ENCODE measurements around the gene TSPAN1. TPM values are rescaled to one million over a fixed set of nuclear protein-coding genes. Genes with fewer than 3 reads are reported as not detected.

TSPAN1 gene
- total and polyA plus RNA-seq, 10 of the 15 experiments (the other 5 are each of a cell fraction or from before 2014, with no cell fraction given) = 0.08 to 0.29 (median 0.23) TPM; not detected in 5

DNA sequence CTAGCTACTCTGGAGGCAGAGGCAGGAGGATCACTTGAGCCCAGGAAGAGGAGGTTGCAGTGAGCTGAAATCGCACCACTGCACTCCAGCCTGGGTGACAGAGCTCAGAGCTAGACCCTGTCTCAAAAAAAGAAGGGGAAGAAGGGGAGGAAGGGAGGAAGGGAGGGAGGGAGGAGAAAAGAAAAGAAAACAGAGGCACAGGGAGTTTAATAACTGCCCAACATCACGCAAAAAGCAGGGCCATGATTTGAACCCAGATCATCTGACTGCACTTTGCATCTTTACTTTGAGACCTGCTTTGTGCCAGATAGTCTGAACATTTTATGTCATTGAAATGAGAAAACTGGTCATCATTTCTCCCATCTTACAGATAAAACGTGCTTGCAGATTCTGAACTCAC, 30.3 kb downstream of the TSPAN1 start (continued):
- TF ChIP-seq, protein P1, sequence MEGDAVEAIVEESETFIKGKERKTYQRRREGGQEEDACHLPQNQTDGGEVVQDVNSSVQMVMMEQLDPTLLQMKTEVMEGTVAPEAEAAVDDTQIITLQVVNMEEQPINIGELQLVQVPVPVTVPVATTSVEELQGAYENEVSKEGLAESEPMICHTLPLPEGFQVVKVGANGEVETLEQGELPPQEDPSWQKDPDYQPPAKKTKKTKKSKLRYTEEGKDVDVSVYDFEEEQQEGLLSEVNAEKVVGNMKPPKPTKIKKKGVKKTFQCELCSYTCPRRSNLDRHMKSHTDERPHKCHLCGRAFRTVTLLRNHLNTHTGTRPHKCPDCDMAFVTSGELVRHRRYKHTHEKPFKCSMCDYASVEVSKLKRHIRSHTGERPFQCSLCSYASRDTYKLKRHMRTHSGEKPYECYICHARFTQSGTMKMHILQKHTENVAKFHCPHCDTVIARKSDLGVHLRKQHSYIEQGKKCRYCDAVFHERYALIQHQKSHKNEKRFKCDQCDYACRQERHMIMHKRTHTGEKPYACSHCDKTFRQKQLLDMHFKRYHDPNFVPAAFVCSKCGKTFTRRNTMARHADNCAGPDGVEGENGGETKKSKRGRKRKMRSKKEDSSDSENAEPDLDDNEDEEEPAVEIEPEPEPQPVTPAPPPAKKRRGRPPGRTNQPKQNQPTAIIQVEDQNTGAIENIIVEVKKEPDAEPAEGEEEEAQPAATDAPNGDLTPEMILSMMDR (IDR thresholded peaks at IDR 0.05 in 2 of 3, conservative IDR thresholded peaks at IDR 0.05 in 1 of 3; ENCODE audit: control insufficient read depth in 2 of 3, extremely low read depth in 1 of 3, insufficient read depth in 1 of 3, low read depth in 3 of 3, low read length in 3 of 3) = no peak
- TF ChIP-seq ASH2L (IDR thresholded peaks at IDR 0.05; ENCODE audit: borderline replicate concordance, low read depth) (no peak), RAD51 (IDR thresholded peaks at IDR 0.05) (no peak), RFX5 (IDR thresholded peaks at IDR 0.05; ENCODE audit: low read depth, low read length) (no peak)
- TF ChIP-seq, protein P2, sequence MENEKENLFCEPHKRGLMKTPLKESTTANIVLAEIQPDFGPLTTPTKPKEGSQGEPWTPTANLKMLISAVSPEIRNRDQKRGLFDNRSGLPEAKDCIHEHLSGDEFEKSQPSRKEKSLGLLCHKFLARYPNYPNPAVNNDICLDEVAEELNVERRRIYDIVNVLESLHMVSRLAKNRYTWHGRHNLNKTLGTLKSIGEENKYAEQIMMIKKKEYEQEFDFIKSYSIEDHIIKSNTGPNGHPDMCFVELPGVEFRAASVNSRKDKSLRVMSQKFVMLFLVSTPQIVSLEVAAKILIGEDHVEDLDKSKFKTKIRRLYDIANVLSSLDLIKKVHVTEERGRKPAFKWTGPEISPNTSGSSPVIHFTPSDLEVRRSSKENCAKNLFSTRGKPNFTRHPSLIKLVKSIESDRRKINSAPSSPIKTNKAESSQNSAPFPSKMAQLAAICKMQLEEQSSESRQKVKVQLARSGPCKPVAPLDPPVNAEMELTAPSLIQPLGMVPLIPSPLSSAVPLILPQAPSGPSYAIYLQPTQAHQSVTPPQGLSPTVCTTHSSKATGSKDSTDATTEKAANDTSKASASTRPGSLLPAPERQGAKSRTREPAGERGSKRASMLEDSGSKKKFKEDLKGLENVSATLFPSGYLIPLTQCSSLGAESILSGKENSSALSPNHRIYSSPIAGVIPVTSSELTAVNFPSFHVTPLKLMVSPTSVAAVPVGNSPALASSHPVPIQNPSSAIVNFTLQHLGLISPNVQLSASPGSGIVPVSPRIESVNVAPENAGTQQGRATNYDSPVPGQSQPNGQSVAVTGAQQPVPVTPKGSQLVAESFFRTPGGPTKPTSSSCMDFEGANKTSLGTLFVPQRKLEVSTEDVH (IDR thresholded peaks at IDR 0.05; ENCODE audit: low read depth, partially characterized antibody) = no peak

DNA sequence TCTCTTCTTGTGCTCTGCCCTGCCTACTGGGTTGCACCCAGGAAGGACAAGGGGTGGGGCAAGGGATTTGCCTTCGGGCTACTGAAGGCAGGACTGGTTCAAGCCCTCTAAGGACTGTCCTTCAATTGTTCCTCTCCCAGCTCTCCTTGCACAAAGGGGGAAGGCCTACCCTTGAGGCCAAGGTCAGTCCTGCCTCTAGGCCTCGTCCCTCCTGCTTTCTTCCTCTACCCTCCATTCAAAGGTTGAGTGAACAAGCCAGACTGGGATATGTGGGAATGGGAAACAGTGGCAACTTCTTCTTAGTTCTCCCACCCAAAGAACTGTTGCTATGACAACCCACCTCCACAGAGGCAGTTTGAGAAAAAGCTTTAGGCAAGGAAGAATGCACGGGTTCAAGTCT, 30.9 kb downstream of the TSPAN1 start:
- DNase-seq (ENCODE audit: low read depth, low spot score) = no peak
- ChIA-PET CTCF (interaction anchor here (4.4 kb wide), 1 partner anchor 19 kb away, joined by 23 read pairs; no protein-coding TSS in a partner anchor), POLR2A (no interaction called here), RAD21 (ENCODE audit: unreplicated experiment) (no interaction called here), SMC1A (ENCODE audit: uncharacterized antibody, unreplicated experiment) (interaction anchor here (1.1 to 1.4 kb wide), 2 partner anchors 18 to 22 kb away, joined by 3 to 4 read pairs; no protein-coding TSS in a partner anchor)
- H3K36me3 ChIP-seq (ENCODE audit: control insufficient read depth in 2 of 2, insufficient read depth in 2 of 2, low read length in 1 of 2) = no peaks in the 10 kb centered on the region
- H3K4me2 ChIP-seq (ENCODE audit: control insufficient read depth, insufficient read depth) = no peak overlapping the region
- BruUV-seq (replicated peaks) = no TSS peak
- H3K4me1 ChIP-seq (ENCODE audit: control insufficient read depth, insufficient read depth, low read length) = peaks cover 3% of the 10 kb centered on the region; the same call in 1 of the 2 replicates
- H3K4me3 ChIP-seq = no peak overlapping the region
- no peaks in the 10 kb centered on the region for H3K27me3 ChIP-seq (replicated peaks in 1 of 2; ENCODE audit: control insufficient read depth in 2 of 2, insufficient read depth in 2 of 2, low read length in 1 of 2)
- H3K27ac ChIP-seq (ENCODE audit: control insufficient read depth, insufficient read depth) = no peak overlapping the region
- in situ Hi-C loops (cut with MboI) = no loop called here
- H2AFZ ChIP-seq (ENCODE audit: control insufficient read depth, low read depth, low read length) = no peak overlapping the region
- no peak for ATAC-seq
- TF ChIP-seq BMI1 (IDR thresholded peaks at IDR 0.05; ENCODE audit: borderline replicate concordance) = peak; percentile 49; the same call in 1 of the 2 replicates
- no peak for TF ChIP-seq RUNX3 (IDR thresholded peaks at IDR 0.05; ENCODE audit: low read length)
- H4K20me1 ChIP-seq (ENCODE audit: control insufficient read depth, insufficient read depth) = no peaks in the 10 kb centered on the region
- no peak for FAIRE-seq
- no peaks in the 10 kb centered on the region for H3K9me3 ChIP-seq (replicated peaks; ENCODE audit: control insufficient read depth, insufficient read depth, low read length)
- intact Hi-C loops (cut with micrococcal nuclease; ENCODE audit: unreplicated experiment) = no loop called here
- no peaks in the 10 kb centered on the region for H3K79me2 ChIP-seq (ENCODE audit: control insufficient read depth, insufficient read depth, low read length)
- WGBS (ENCODE audit: insufficient coverage, insufficient replicate concordance, low lambda C conversion rate, missing lambda C conversion rate) = 31% methylated on average over 3 of the region's 3 CpGs
- no peak overlapping the region for H3K9ac ChIP-seq (ENCODE audit: control insufficient read depth, insufficient read depth, low read length)
